Parathyroid adenoma (tissue), 2 donors: ENCODE data around the gene STX8.

Source experiments
- H2AFZ ChIP-seq: fragments of 300-600 bp; sonication (generic); one replicate; pipeline ENCODE4 v1.7.0; 2017; ENCODE audit warnings: antibody characterized with exemption, mild to moderate bottlenecking
- H3K27ac ChIP-seq: fragments of 300-600 bp; sonication (generic); one replicate; pipeline ENCODE4 v1.7.0; 2017
- H3K27me3 ChIP-seq: fragments of 300-600 bp; sonication (generic); one replicate; pipeline ENCODE4 v1.7.0; 2017; ENCODE audit warnings: low read length; ENCODE audit not compliant: control insufficient read depth, insufficient read depth
- H3K36me3 ChIP-seq: fragments of 300-600 bp; sonication (generic); one replicate; pipeline ENCODE4 v1.7.0; 2017; ENCODE audit warnings: low read length; ENCODE audit not compliant: control insufficient read depth, insufficient read depth
- H3K4me1 ChIP-seq: fragments of 300-600 bp; sonication (generic); one replicate; pipeline ENCODE4 v1.7.0; 2017; ENCODE audit warnings: control low read depth
- H3K4me2 ChIP-seq: fragments of 300-600 bp; sonication (generic); one replicate; pipeline ENCODE4 v1.7.0; 2017; ENCODE audit warnings: low read length
- H3K4me3 ChIP-seq: fragments of 300-600 bp; sonication (generic); one replicate; pipeline ENCODE4 v1.7.0; 2017; ENCODE audit warnings: low read depth, low read length
- H3K79me2 ChIP-seq: fragments of 300-600 bp; sonication (generic); one replicate; pipeline ENCODE4 v1.7.0; 2017; ENCODE audit warnings: control low read depth
- H3K9ac ChIP-seq: fragments of 300-600 bp; sonication (generic); one replicate; pipeline ENCODE4 v1.7.0; 2017; ENCODE audit warnings: mild to moderate bottlenecking
- H3K9me3 ChIP-seq: fragments of 300-600 bp; sonication (generic); one replicate; pipeline ENCODE4 v1.7.0; 2017; ENCODE audit warnings: low read length; ENCODE audit not compliant: control insufficient read depth
- TF ChIP-seq, protein P1 (sequence below): fragments of 300-600 bp; sonication (generic); IDR thresholded peaks from one replicate; pipeline ENCODE4 v1.7.0; 2017; ENCODE audit warnings: antibody characterized with exemption, mild to moderate bottlenecking
- donor health status: primary hyperparathyroidism.

The STX8 gene

GRCh38 chr17:9273428-9274391, 301.9 kb downstream of the STX8 start:
- no peak overlapping the region for H3K4me2 ChIP-seq
- H2AFZ ChIP-seq = no peak overlapping the region
- H3K27me3 ChIP-seq = no peaks in the 10 kb centered on the region
- no peak overlapping the region for H3K27ac ChIP-seq
- H3K9me3 ChIP-seq = no peaks in the 10 kb centered on the region
- no peak overlapping the region for H3K9ac ChIP-seq
- H3K4me3 ChIP-seq = no peak overlapping the region
- H3K36me3 ChIP-seq = no peaks in the 10 kb centered on the region
- TF ChIP-seq, protein P1, sequence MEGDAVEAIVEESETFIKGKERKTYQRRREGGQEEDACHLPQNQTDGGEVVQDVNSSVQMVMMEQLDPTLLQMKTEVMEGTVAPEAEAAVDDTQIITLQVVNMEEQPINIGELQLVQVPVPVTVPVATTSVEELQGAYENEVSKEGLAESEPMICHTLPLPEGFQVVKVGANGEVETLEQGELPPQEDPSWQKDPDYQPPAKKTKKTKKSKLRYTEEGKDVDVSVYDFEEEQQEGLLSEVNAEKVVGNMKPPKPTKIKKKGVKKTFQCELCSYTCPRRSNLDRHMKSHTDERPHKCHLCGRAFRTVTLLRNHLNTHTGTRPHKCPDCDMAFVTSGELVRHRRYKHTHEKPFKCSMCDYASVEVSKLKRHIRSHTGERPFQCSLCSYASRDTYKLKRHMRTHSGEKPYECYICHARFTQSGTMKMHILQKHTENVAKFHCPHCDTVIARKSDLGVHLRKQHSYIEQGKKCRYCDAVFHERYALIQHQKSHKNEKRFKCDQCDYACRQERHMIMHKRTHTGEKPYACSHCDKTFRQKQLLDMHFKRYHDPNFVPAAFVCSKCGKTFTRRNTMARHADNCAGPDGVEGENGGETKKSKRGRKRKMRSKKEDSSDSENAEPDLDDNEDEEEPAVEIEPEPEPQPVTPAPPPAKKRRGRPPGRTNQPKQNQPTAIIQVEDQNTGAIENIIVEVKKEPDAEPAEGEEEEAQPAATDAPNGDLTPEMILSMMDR = no peak
- no peaks in the 10 kb centered on the region for H3K79me2 ChIP-seq
- H3K4me1 ChIP-seq = no peaks in the 10 kb centered on the region

DNA sequence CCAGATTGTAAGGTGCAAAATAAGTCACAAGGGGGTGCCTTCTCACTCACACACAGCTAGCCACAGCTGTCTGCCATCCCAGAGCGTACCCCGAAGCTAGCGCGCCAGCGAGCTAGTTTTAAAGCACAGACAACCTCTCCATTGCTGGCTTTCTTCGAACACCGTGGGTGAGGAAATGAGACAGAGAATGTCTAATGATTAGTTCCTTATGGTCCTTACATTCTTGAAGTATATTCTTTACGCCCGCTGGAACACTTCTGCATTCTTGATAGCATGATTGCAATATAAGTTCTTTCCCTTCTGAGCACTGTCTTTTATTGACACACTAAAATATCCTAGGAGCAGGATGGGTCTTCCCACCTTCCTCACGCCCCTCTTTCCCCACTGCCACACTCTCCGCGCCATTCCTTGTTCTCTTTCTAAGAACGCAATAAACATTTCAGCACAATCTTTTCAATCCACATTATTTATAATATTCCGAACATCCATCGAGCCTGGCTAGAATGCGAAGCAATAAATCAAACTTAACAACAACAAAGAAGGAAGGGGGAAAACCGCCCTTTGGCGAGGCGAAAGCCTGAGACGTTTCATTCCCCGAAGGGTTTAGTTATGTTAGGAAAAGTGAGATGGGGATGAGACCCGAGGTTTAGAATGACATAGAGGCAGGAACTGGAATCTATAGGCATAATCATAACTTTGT, 303.0 kb downstream of the STX8 start:
- Histone ChIP-seq H3K9ac (no peak overlapping the region), H3K27me3 (no peaks in the 10 kb centered on the region), H2AFZ (no peak overlapping the region), H3K4me1 (no peaks in the 10 kb centered on the region), H3K79me2 (no peaks in the 10 kb centered on the region), H3K36me3 (no peaks in the 10 kb centered on the region), H3K9me3 (no peaks in the 10 kb centered on the region), H3K27ac (no peak overlapping the region), H3K4me3 (no peak overlapping the region), H3K4me2 (no peak overlapping the region)
- TF ChIP-seq, protein P1 = no peak

DNA sequence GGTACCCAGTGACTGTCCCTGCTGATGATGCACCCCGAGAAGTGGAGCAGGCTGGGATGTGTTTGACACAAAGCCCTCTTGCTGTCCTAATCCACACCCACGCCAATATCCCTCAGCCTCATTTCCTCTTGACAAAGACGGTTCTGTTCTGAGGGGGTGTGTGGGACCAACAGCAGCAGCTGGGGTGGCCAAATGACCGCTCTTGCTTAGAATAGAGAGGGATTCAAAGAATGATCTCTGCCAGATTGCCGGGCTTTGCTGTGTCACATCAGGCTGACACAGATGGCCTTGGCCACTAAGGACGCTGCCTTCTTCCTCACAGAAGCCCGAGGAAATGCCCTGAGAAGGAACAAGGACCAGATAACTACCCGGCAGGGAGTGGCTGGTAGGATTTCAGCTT, 303.6 kb downstream of the STX8 start:
- Histone ChIP-seq H3K4me1 (no peaks in the 10 kb centered on the region), H2AFZ (no peak overlapping the region), H3K27ac (no peak overlapping the region), H3K36me3 (no peaks in the 10 kb centered on the region), H3K27me3 (no peaks in the 10 kb centered on the region), H3K9ac (no peak overlapping the region), H3K4me2 (no peak overlapping the region), H3K4me3 (no peak overlapping the region), H3K9me3 (no peaks in the 10 kb centered on the region), H3K79me2 (no peaks in the 10 kb centered on the region)
- TF ChIP-seq, protein P1 = no peak

DNA sequence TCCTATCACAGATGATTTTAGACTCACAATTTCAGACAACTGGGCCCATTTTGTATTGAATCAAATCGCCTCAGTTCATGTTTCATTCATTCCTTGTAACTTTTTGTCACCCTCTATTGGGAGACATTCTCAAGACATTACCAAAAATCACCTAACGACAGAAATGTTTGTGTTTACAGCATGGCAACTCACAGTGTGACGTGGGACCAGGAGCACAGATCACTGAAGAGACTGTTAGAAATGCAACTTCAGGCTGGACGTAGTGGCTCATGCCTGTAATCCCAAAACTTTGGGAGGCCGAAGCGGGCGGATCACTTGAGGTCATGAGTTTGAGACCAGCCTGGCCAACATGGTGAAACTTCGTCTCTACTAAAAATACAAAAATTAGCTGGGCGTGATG, 304.7 kb downstream of the STX8 start:
- no peaks in the 10 kb centered on the region for H3K36me3 ChIP-seq
- H3K79me2 ChIP-seq = peaks cover 2% of the 10 kb centered on the region
- no peak overlapping the region for H3K4me2 ChIP-seq
- H3K27me3 ChIP-seq = no peaks in the 10 kb centered on the region
- H3K4me3 ChIP-seq = no peak overlapping the region
- H2AFZ ChIP-seq = no peak overlapping the region
- H3K4me1 ChIP-seq = no peaks in the 10 kb centered on the region
- no peaks in the 10 kb centered on the region for H3K9me3 ChIP-seq
- no peak overlapping the region for H3K27ac ChIP-seq
- TF ChIP-seq, protein P1 = no peak
- H3K9ac ChIP-seq = no peak overlapping the region
